HEK293T (cell line): ENCODE data around the gene JPH2.

Source experiments
- BHLHE40 ChIP-seq: fragments of 450-650 bp; IDR thresholded peaks from 2 replicates; pipeline ENCODE4 v1.6.1; 2016; ENCODE audit warnings: mild to moderate bottlenecking, moderate library complexity, borderline replicate concordance
- ELF4 ChIP-seq: fragments of 450-650 bp; IDR thresholded peaks from 2 replicates; pipeline ENCODE4 v1.6.1; 2017; ENCODE audit warnings: antibody characterized with exemption
- FOXK2 ChIP-seq: fragments of 450-650 bp; IDR thresholded peaks from 2 replicates; pipeline ENCODE4 v1.6.1; 2016; ENCODE audit warnings: mild to moderate bottlenecking
- FOXM1 ChIP-seq: fragments of 450-650 bp; IDR thresholded peaks from 2 replicates; pipeline ENCODE4 v1.6.1; 2017; ENCODE audit warnings: mild to moderate bottlenecking, borderline replicate concordance
- L3MBTL2 ChIP-seq: fragments of 450-650 bp; conservative IDR thresholded peaks from 2 replicates; pipeline ENCODE4 v1.6.1; 2016; ENCODE audit warnings: mild to moderate bottlenecking
- SUZ12 ChIP-seq: fragments of 450-650 bp; IDR thresholded peaks from 2 replicates; pipeline ENCODE4 v1.6.1; 2016; ENCODE audit warnings: mild to moderate bottlenecking

DNA sequence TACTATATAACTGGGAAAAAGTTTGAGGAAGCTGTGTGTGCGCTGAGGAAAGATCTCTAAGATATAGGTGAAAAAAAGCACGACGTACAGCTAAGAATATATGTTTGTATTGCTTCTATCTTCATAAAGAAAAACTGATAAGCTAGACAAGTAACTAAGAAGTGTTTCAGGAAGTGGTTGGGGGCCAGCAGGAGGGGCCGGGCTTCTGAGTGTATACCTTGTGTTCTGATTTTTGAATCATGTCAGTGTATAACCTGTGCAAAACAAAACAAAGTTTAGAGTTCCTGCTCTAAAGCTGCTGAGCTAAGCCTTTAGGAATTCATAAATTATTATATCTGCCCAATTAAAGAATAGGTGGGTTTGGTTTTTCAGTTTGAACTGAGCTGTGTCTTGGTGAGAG lies 31.5 kb upstream of the JPH2 start:
- no peak for TF ChIP-seq FOXK2
- no peak for TF ChIP-seq BHLHE40
- no peak for TF ChIP-seq SUZ12
- TF ChIP-seq L3MBTL2: no peak
- TF ChIP-seq FOXM1: no peak
- TF ChIP-seq ELF4: no peak
